Right renal pelvis (tissue), 4 donors: ENCODE results near the gene QSOX1. TPM values are rescaled to one million over a fixed set of nuclear protein-coding genes. Genes with fewer than 3 reads are reported as not detected.

ENCODE experiments used
- DNase-seq, 4 donors: peaks; one replicate each; pipeline ENCODE4 v3.0.0-alpha.2; 2013; ENCODE audit warnings: low read depth in 4 of 4, low spot score in 3 of 4, missing footprints in 1 of 4
- polyA plus RNA-seq, 4 donors: library from polyadenylated mRNA; unstranded; fragments of 120-200 nt; gene quantifications; one replicate each; pipeline ENCODE4 v1.2.1, GENCODE V29; 2013; ENCODE audit not compliant: insufficient read length in 4 of 4

QSOX1 gene
- polyA plus RNA-seq, 4 donors = 59.0 to 75.9 (median 63.5) TPM

- no peak for DNase-seq
These were observed 76.3 kb downstream of the QSOX1 start for GRCh38 chr1:180230791-180231505.

DNA sequence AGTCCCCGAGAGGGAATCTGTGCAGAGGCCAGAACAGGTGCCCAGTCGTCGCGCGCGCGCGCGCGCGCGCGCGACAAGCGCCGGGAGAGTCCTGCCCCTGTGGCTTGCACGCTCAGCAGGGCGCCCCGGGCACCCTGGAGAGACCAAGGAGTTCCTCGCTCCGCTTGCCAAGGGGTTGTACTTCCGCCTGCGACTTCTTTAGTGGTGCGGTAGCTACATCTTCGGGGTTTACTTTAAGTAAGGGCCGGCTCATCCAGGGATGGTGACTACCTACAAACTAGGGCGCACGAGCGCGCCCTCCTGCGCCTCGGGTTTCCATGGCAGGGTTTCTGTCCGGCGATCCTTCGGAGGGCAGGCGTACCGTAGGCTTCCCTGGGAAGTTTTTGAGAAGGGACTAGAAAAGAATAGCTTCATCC, 76.8 kb downstream of the QSOX1 start:
- DNase-seq = no peak

GRCh38 chr1:180231936-180232335, 77.3 kb downstream of the QSOX1 start:
- no peak for DNase-seq

DNA sequence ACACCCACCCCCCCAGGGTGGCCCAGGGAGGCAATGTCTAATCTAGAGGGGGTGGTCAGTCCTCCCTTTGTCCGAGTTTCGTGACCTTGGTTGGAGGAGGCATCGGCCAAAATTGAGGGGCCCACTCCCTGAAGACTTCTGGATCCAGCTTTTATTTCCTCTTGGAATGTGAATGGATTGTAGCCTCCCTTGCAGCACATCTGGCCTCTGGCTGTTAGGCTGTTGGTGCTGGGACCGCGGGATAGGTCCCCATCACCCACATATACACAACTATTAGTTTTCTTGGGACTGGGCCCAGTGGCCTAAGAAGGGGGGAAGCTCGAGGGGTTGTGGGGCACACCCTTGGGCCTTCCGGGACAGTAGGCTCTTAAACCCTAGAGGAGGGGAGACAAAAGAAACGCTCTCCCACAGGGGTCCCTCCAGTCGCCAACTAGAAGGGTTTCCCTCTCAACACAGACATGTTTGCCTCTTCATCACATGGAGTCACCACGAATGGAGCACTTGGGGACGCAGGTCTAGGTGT, 77.9 kb downstream of the QSOX1 start:
- no peak for DNase-seq

DNA sequence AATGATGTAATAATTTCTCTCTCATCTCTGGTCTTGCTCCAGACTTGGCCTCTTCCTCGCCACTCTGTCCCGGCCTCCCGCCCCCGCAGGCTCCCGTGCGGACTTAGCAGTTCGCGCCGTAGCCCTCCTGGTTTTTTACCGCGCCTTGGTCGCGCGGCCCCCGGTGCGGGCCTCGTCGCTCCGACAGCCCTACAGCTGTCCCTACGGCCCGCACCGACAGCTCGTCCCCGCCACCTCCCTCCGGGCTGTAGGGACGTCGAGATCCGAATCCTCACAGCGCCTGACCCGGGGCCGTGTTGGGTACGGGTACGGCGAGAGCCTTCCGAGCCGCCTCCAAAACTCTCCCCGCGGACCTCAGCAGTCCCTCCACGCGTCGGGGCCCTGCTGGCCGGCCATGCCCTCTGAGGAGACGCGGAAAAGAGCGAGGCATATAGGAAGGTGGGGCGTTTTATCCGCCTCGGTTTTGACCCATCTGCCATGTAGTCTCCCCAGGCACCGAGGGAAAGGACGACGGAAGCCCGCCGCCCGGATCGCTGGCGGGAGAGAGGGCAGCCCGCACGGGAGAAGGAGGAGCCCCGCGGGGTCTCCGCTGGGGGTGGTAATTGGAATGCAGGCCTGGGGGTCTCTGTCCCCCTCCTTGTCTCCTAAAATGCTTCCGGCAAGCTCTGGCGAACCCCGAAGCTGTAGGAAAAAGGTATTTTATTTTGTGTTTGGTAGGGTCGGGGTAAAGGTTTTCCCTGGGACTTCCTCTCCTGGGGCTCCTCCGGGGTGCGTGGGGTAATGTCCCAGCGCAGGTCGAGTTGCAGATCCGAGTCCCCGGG, 78.7 kb downstream of the QSOX1 start:
- DNase-seq = no peak

DNA sequence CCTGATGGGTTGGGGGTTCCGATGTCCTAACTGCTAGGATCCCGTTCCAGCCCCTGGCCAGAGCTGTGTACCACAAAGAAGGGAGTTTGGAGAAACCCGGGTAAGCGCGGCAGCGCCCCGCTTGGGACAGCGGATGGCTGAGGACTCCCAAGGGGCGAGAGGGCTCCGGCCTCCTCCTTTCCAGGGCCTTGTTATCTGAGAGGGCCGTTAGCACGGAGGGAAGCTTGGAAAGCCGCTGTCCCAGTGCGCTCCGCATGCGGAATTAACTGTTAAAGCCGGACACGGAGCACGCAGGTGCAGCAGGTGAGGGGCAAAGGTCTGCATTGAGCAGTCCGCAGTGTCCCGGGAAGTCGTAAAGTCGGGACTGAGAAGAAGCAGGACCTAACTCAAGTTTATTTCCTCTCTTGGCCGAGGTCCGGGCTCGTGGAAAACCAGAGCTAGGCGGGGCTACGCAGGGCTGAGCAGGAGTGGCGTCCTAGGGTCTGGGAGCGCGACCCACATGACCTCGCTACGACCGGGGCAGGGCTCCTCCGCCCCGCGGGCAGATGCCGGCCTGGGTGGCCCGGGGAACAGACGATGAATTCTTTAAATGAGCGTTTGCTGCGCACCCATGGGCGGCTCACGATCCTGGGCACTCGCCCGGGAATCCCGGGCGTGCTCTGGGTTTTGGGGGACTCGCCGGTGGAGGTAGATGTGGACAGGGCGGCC, 79.9 kb downstream of the QSOX1 start:
- no peak for DNase-seq

- DNase-seq = no peak
These were observed 80.4 kb downstream of the QSOX1 start for GRCh38 chr1:180235077-180235501.

- no peak for DNase-seq
These were observed 81.0 kb downstream of the QSOX1 start for GRCh38 chr1:180235502-180236239.

DNA sequence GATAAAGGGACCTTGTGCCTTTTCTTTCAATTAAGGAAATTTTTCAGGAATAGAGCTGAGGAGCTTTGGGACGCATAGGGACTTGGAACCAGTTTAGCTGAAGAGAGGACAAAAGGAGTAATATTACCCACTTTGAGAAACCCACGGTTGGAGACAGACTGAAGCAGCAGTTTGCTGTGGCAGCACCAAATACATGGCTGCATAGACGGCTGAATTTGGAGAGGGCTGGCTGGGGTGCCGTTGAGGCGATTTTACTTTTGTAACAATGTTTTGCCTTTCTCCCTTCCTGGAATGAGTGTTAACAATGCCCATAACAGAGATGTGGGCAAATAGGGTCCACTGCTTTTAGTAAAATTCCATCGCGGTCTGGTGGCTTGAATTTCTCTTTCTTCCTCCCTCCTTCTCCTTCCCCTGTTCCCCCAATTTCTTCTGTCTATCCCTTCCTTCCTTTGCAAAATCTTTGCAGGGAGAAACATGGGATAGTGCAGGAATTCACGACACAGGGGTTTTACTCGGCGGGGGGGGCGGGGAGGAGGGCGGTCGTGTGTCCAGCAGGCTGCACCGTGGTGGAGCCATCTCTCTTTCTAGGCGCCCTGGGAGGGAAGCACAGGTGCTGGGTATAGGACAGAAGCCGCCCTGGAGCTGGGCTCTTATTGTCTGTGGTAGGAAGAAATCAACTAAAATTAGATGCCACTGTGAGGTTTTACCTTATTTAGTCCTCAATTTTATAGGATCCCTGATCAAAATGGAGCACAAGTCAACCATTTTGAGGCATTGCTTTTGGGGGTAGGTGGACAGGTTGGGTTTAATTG, 82.2 kb downstream of the QSOX1 start:
- DNase-seq = no peak

GRCh38 chr1:180237869-180238476, 83.3 kb downstream of the QSOX1 start:
- DNase-seq = no peak

DNA sequence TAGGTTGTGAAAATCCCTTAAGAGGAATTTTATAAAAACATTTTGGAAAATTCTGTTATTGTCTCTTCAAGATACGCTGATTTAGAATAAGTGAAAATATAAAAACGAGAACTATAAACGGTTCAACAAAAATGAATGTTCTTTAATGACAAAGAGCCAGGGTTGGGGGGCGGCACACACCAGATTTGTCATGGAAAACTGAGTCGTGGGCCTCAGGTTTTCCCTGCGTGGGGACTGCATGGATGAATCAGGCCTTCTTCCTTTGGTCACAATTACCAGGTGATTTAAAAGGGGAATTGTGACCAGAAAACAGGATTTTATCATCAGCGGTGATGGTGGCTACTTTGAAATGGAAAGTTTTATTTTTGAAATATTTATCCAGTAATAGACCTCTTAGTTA, 84.0 kb downstream of the QSOX1 start:
- no peak for DNase-seq

DNA sequence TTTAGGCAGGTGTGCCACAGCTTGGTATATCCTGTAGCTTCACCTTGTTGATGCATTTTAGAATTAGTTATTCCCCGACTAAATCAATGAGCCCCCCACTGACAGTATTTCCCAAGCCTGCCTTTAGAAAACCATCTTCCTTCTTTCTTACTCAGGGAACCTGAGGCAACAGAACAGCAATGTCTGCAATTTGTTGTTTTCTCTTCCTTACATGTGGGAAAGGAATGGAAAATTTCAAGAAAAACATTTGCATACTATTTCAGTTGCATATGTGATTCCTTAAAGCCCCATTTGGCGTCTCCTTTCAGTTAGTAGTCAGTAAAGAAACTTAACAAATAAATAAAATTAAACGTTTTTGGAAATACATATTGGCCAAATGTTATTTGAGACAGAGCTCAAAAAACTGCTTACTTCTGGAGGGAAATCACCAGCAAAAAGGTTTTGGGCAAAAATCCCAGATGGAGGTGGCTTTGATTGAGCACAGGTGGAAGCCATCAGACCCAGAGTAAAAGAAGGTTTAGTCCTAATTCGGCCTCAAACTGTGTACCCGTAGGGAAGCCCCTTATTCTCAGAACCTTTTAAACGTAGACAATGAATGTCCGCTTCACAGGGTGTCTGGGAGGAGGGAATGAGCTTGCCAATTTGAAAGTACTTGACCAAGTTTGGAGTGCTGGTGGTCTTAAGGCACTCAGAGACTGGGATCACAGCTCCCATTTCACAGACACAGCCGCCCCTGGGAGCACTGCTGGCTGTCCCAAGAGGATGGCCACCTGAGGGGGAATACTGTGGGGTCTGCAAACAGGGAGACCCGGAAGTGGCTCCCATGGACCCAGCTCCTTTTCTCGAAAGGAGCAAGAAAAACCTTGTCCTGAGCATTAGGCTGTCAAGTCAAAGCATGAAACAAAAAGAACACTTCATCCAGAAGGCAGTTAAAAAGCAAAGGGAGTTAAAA, 84.8 kb downstream of the QSOX1 start:
- DNase-seq = no peak

- no peak for DNase-seq
These were observed 87.3 kb downstream of the QSOX1 start for GRCh38 chr1:180241716-180242544.

DNA sequence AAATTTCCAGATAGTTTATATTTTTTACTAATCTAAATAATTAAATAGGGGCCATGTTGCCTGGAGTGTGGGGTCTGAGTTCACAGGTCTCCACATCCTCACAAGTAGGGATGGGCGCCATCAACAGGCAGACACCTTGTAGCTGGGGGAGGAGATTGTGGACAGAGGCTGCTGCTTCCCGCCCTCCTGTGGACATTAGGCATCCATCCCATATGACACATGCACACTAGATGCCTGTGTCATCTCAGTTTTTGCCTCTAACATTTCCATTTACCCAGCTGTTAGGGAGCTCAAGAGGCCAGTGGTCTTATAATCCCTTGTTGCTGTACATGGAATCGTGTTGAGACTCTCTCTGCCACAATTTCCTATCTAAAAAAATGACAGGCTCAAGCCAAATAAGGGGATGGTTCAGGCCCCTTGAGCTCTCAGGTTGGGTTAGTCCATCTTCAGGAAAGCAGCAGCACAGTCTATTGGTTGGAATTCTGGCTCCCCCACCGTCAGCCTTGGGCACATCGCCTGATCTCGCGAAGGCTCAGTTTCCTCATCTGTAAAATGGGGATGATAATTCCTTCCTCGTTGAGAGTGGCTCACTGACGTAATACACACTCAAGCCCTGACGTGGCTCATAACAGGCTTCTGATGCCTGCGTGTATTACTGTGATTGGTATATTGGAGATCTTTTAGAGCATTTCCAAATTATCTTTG, 89.0 kb downstream of the QSOX1 start:
- no peak for DNase-seq

GRCh38 chr1:180244840-180245239, 90.2 kb downstream of the QSOX1 start:
- no peak for DNase-seq

GRCh38 chr1:180246579-180246978, 91.9 kb downstream of the QSOX1 start:
- DNase-seq = no peak

- no peak for DNase-seq
These were observed 92.4 kb downstream of the QSOX1 start for GRCh38 chr1:180247061-180247460.
